Measurements from ENCODE around the gene VTN.

DNA sequence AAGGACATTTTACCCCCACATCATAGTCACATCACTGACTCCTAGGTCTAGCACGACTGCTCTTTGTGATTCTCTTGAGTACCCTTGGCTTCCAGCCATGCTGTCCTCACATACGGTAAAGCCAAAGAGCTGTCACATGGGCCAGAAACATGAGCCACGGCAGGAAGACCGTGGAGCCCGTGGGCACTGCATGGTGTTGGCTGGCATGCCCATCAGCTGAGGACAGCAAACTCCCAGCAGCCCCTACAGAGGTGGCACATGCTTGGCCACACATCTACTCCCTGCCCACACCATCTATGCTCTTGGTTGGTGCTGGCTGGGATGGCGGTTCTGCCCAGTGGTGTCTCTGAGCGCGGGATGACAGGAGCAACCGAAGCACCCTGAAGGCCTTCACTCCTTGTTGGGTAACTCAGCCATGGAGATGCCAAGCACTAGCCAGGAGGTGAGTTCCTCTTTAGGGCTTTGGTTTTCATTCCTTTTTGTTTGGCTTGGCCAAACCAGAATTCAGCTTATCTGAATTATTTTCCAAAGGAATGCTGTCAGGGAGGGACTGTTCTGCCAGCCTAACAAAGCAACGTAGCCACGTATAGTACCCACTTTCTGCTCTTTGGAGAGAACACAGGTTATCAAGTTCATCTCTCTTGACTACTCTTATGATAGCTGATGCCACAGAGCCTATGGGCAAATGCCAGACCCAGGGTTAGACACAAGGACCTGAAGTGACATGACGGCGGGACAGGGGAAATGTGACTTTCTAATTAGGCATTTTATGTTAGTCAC is 24.5 kb downstream of the VTN start:
- TF ChIP-seq, protein P1, sequence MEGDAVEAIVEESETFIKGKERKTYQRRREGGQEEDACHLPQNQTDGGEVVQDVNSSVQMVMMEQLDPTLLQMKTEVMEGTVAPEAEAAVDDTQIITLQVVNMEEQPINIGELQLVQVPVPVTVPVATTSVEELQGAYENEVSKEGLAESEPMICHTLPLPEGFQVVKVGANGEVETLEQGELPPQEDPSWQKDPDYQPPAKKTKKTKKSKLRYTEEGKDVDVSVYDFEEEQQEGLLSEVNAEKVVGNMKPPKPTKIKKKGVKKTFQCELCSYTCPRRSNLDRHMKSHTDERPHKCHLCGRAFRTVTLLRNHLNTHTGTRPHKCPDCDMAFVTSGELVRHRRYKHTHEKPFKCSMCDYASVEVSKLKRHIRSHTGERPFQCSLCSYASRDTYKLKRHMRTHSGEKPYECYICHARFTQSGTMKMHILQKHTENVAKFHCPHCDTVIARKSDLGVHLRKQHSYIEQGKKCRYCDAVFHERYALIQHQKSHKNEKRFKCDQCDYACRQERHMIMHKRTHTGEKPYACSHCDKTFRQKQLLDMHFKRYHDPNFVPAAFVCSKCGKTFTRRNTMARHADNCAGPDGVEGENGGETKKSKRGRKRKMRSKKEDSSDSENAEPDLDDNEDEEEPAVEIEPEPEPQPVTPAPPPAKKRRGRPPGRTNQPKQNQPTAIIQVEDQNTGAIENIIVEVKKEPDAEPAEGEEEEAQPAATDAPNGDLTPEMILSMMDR (IDR thresholded peaks at IDR 0.05), result no peak
- TF ChIP-seq POLR2A (IDR thresholded peaks at IDR 0.05), result no peak

All from vagina (tissue), 2 donors.